Breast epithelium (tissue), 3 donors: ENCODE measurements around the gene GAB2.

Experiments
- POLR2A ChIP-seq: fragments of 450-650 bp; IDR thresholded peaks from one replicate; pipeline ENCODE4 v1.6.1; 2016; ENCODE audit warnings: antibody characterized with exemption, mild to moderate bottlenecking, moderate library complexity
- POLR2AphosphoS5 ChIP-seq, 3 donors: sonication (generic); formaldehyde crosslinking; IDR thresholded peaks; one replicate each; pipeline ENCODE4 v1.6.1; 2017; ENCODE audit warnings: antibody characterized with exemption in 3 of 3
- TF ChIP-seq, protein P1 (sequence below), 3 donors: fragments of 450-650 bp; IDR thresholded peaks; one replicate each; pipeline ENCODE4 v1.5.1; 2016 to 2017; ENCODE audit warnings: antibody characterized with exemption in 3 of 3, mild to moderate bottlenecking in 3 of 3, moderate library complexity in 3 of 3

GRCh38 chr11:78237293-78238046 is 180.2 kb downstream of the GAB2 start:
- TF ChIP-seq, protein P1, sequence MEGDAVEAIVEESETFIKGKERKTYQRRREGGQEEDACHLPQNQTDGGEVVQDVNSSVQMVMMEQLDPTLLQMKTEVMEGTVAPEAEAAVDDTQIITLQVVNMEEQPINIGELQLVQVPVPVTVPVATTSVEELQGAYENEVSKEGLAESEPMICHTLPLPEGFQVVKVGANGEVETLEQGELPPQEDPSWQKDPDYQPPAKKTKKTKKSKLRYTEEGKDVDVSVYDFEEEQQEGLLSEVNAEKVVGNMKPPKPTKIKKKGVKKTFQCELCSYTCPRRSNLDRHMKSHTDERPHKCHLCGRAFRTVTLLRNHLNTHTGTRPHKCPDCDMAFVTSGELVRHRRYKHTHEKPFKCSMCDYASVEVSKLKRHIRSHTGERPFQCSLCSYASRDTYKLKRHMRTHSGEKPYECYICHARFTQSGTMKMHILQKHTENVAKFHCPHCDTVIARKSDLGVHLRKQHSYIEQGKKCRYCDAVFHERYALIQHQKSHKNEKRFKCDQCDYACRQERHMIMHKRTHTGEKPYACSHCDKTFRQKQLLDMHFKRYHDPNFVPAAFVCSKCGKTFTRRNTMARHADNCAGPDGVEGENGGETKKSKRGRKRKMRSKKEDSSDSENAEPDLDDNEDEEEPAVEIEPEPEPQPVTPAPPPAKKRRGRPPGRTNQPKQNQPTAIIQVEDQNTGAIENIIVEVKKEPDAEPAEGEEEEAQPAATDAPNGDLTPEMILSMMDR (IDR thresholded peaks at IDR 0.05) = no peak
- TF ChIP-seq POLR2A (no peak), POLR2AphosphoS5 (IDR thresholded peaks at IDR 0.05) (no peak)
